Measurements from ENCODE around the gene ADGRA3. TPM values are rescaled to one million over a fixed set of nuclear protein-coding genes. Genes with fewer than 3 reads are reported as not detected.

Gene ADGRA3
- total RNA-seq, 2 donors from 2014 or later: 32.0 to 33.8 TPM

DNA sequence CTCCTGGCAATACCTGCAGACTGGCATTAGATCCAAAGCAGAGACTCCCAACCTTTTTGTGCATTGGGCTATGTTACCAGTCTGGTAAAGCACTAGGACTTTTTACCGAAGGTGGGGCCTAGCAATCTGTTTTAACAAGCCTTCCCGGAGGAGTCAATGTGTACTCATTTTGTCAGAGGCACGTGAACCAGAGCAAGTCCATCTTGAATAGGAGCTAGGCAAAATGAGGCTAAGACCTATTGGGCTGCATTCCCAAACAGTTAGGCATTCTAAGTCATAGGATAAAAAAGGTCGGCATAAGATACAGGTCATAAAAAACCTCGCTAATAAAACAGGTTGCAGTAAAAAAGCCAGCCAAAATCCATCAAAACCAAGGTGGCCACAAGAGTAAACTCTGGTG is 22.3 kb downstream of the ADGRA3 start:
- no peak for DNase-seq (ENCODE audit: low spot score)
- H3K9me3 ChIP-seq: no peaks in the 10 kb centered on the region
- no peak overlapping the region for H3K27ac ChIP-seq
- H3K27me3 ChIP-seq (replicated peaks; ENCODE audit: insufficient read depth): no peaks in the 10 kb centered on the region
- no peak overlapping the region for H3K4me3 ChIP-seq
- peaks cover 5% of the 10 kb centered on the region for H3K4me1 ChIP-seq (replicated peaks)
- 41% methylated on average over 5 of the region's 5 CpGs for WGBS
- TF ChIP-seq, protein P1, sequence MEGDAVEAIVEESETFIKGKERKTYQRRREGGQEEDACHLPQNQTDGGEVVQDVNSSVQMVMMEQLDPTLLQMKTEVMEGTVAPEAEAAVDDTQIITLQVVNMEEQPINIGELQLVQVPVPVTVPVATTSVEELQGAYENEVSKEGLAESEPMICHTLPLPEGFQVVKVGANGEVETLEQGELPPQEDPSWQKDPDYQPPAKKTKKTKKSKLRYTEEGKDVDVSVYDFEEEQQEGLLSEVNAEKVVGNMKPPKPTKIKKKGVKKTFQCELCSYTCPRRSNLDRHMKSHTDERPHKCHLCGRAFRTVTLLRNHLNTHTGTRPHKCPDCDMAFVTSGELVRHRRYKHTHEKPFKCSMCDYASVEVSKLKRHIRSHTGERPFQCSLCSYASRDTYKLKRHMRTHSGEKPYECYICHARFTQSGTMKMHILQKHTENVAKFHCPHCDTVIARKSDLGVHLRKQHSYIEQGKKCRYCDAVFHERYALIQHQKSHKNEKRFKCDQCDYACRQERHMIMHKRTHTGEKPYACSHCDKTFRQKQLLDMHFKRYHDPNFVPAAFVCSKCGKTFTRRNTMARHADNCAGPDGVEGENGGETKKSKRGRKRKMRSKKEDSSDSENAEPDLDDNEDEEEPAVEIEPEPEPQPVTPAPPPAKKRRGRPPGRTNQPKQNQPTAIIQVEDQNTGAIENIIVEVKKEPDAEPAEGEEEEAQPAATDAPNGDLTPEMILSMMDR (IDR thresholded peaks at IDR 0.05): no peak
- TF ChIP-seq POLR2A (IDR thresholded peaks at IDR 0.05) (no peak), POLR2AphosphoS5 (IDR thresholded peaks at IDR 0.05) (no peak)
- no peaks in the 10 kb centered on the region for H3K36me3 ChIP-seq
- intact Hi-C loops (cut with DNase I): no loop called here

GRCh38 chr4:22492987-22493386 is 22.9 kb downstream of the ADGRA3 start:
- Histone ChIP-seq H3K9me3 (no peaks in the 10 kb centered on the region), H3K4me3 (no peak overlapping the region), H3K27ac (no peak overlapping the region), H3K36me3 (no peaks in the 10 kb centered on the region), H3K4me1 (replicated peaks) (peaks cover 5% of the 10 kb centered on the region), H3K27me3 (replicated peaks; ENCODE audit: insufficient read depth) (no peaks in the 10 kb centered on the region)
- WGBS: 98% methylated on average over 2 of the region's 2 CpGs
- TF ChIP-seq POLR2AphosphoS5 (IDR thresholded peaks at IDR 0.05) (no peak), POLR2A (IDR thresholded peaks at IDR 0.05) (no peak)
- TF ChIP-seq, protein P1 (IDR thresholded peaks at IDR 0.05): no peak
- intact Hi-C loops (cut with DNase I): no loop called here
- DNase-seq (ENCODE audit: low spot score): no peak

DNA sequence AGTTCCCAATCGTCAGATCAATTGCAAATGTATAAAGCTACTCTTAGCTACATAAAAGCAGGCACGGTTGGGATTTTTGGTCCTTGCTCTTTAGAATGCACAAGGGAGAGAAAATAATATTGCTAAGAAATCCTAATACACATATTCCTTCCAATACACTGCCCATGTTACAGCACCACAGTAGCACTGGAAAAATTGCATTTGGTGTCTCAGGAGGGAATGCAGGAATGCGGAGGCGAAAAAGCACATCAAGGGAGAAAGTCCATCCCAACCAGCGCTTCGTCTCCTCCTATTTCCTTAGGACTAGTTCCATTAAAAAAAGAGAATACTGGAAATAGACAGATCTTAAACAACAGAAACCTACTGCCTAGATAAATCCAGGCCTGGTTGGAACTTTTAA is 23.9 kb downstream of the ADGRA3 start:
- Histone ChIP-seq H3K4me1 (replicated peaks) (peaks cover 5% of the 10 kb centered on the region), H3K27me3 (replicated peaks; ENCODE audit: insufficient read depth) (no peaks in the 10 kb centered on the region), H3K4me3 (no peak overlapping the region), H3K9me3 (no peaks in the 10 kb centered on the region), H3K36me3 (no peaks in the 10 kb centered on the region), H3K27ac (no peak overlapping the region)
- intact Hi-C loops (cut with DNase I): no loop called here
- WGBS: 89% methylated on average over 6 of the region's 6 CpGs
- TF ChIP-seq POLR2AphosphoS5 (IDR thresholded peaks at IDR 0.05) (no peak), POLR2A (IDR thresholded peaks at IDR 0.05) (no peak)
- TF ChIP-seq, protein P1 (IDR thresholded peaks at IDR 0.05): no peak
- no peak for DNase-seq (ENCODE audit: low spot score)

- H3K27me3 ChIP-seq (replicated peaks; ENCODE audit: insufficient read depth): no peaks in the 10 kb centered on the region
- H3K4me1 ChIP-seq (replicated peaks): peaks cover 5% of the 10 kb centered on the region
- intact Hi-C loops (cut with DNase I): no loop called here
- WGBS: 30% methylated on average over 5 of the region's 5 CpGs
- H3K9me3 ChIP-seq: no peaks in the 10 kb centered on the region
- no peaks in the 10 kb centered on the region for H3K36me3 ChIP-seq
- DNase-seq (ENCODE audit: low spot score): peak; percentile 25
- TF ChIP-seq POLR2AphosphoS5 (IDR thresholded peaks at IDR 0.05): peak; percentile 51
- TF ChIP-seq POLR2A (IDR thresholded peaks at IDR 0.05): no peak
- TF ChIP-seq, protein P1 (IDR thresholded peaks at IDR 0.05): no peak
- H3K27ac ChIP-seq: no peak overlapping the region
- H3K4me3 ChIP-seq: no peak overlapping the region
Measured at GRCh38 chr4:22490718-22491315, 25.0 kb downstream of the ADGRA3 start.

GRCh38 chr4:22488106-22488505 is 27.8 kb downstream of the ADGRA3 start:
- intact Hi-C loops (cut with DNase I): no loop called here
- H3K36me3 ChIP-seq: no peaks in the 10 kb centered on the region
- no peak overlapping the region for H3K4me3 ChIP-seq
- peaks cover 5% of the 10 kb centered on the region for H3K4me1 ChIP-seq (replicated peaks)
- H3K27me3 ChIP-seq (replicated peaks; ENCODE audit: insufficient read depth): no peaks in the 10 kb centered on the region
- H3K9me3 ChIP-seq: no peaks in the 10 kb centered on the region
- no peak for DNase-seq (ENCODE audit: low spot score)
- 100% methylated on average over 1 of the region's 1 CpG for WGBS
- no peak overlapping the region for H3K27ac ChIP-seq
- TF ChIP-seq POLR2A (IDR thresholded peaks at IDR 0.05) (no peak), POLR2AphosphoS5 (IDR thresholded peaks at IDR 0.05) (no peak)
- TF ChIP-seq, protein P1 (IDR thresholded peaks at IDR 0.05): no peak
